WTC11 (cell line): ENCODE measurements around the gene FGFR3. TPM values are rescaled to one million over a fixed set of nuclear protein-coding genes. Genes with fewer than 3 reads are reported as not detected.

ENCODE experiments used
- ATAC-seq: fragments of 200-7000 bp; cut with Tn5 transposase; 2 replicates; pipeline ENCODE4 v1.10.0; 2021; ENCODE audit warnings: mild to moderate bottlenecking, moderate library complexity
- CTCF ChIA-PET: fragments of 300-600 bp; sonication (Branson Sonifier 250); formaldehyde crosslinking; loops from one replicate; lab custom pipeline; 2021; ENCODE audit warnings: antibody characterized with exemption; lab: Charles Lee
- POLR2A ChIA-PET: fragments of 350-600 bp; sonication (Branson Sonifier 250); formaldehyde crosslinking; loops from one replicate; lab custom pipeline; 2021; ENCODE audit warnings: antibody characterized with exemption; lab: Charles Lee
- DNase-seq: peaks from one replicate; pipeline ENCODE4 v3.0.0; 2021; ENCODE audit warnings: low spot score
- H3K27ac Mint-ChIP-seq: 2 replicates; pipeline ENCODE4 v1.8.0; 2021; ENCODE audit warnings: mixed read lengths
- H3K27me3 Mint-ChIP-seq: 2 replicates; pipeline ENCODE4 v1.8.0; 2021; ENCODE audit warnings: low read depth, mild to moderate bottlenecking, moderate library complexity, mixed read lengths
- H3K36me3 Mint-ChIP-seq: 2 replicates; pipeline ENCODE4 v1.8.0; 2021; ENCODE audit warnings: mixed read lengths
- H3K4me1 Mint-ChIP-seq: 2 replicates; pipeline ENCODE4 v1.8.0; 2022; ENCODE audit warnings: mixed read lengths
- H3K4me3 Mint-ChIP-seq: 2 replicates; pipeline ENCODE4 v1.8.0; 2021; ENCODE audit warnings: mild to moderate bottlenecking, moderate library complexity, mixed read lengths
- H3K9me3 Mint-ChIP-seq: 2 replicates; pipeline ENCODE4 v1.8.0; 2021; ENCODE audit warnings: mixed read lengths
- ATF1 ChIP-seq: sonication (generic); formaldehyde crosslinking; IDR thresholded peaks from 2 replicates; pipeline ENCODE4 v1.8.1; 2023; ENCODE audit warnings: mild to moderate bottlenecking, moderate library complexity, missing genetic modification reagents
- ATF2 ChIP-seq: sonication (generic); formaldehyde crosslinking; IDR thresholded peaks from 2 replicates; pipeline ENCODE4 v1.8.1; 2022; ENCODE audit warnings: low read depth, missing genetic modification reagents, borderline replicate concordance
- CTCF ChIP-seq: fragments of 200-600 bp; IDR thresholded peaks from 2 replicates; pipeline ENCODE4 v1.8.0; 2022; ENCODE audit warnings: antibody characterized with exemption
- ETV6 ChIP-seq: sonication (generic); formaldehyde crosslinking; IDR thresholded peaks from 2 replicates; pipeline ENCODE4 v1.8.1; 2022; ENCODE audit warnings: mild to moderate bottlenecking, missing genetic modification reagents
- FOXK1 ChIP-seq: sonication (generic); formaldehyde crosslinking; IDR thresholded peaks from 2 replicates; pipeline ENCODE4 v1.8.0; 2022; ENCODE audit warnings: mild to moderate bottlenecking, moderate library complexity, missing genetic modification reagents
- FOXP1 ChIP-seq: sonication (generic); formaldehyde crosslinking; IDR thresholded peaks from 2 replicates; pipeline ENCODE4 v1.8.0; 2022; ENCODE audit warnings: missing genetic modification reagents, mild to moderate bottlenecking, moderate library complexity, borderline replicate concordance
- FOXP4 ChIP-seq: sonication (generic); formaldehyde crosslinking; IDR thresholded peaks from 2 replicates; pipeline ENCODE4 v1.8.0; 2022; ENCODE audit warnings: mild to moderate bottlenecking, missing genetic modification reagents
- JAZF1 ChIP-seq: fragments of 250-450 bp; sonication (Bioruptor Pico); IDR thresholded peaks from 2 replicates; pipeline ENCODE4 v1.9.0; 2021; ENCODE audit warnings: moderate library complexity, mild to moderate bottlenecking, inconsistent platforms
- KAT7 ChIP-seq: sonication (generic); formaldehyde crosslinking; IDR thresholded peaks from 2 replicates; pipeline ENCODE4 v1.8.1; 2023; ENCODE audit warnings: missing genetic modification reagents, mild to moderate bottlenecking, borderline replicate concordance
- PRDM15 ChIP-seq: sonication (generic); formaldehyde crosslinking; IDR thresholded peaks from 2 replicates; pipeline ENCODE4 v1.8.0; 2022; ENCODE audit warnings: missing genetic modification reagents
- SMAD4 ChIP-seq: sonication (generic); formaldehyde crosslinking; IDR thresholded peaks from 2 replicates; pipeline ENCODE4 v1.8.0; 2022; ENCODE audit warnings: mild to moderate bottlenecking, missing genetic modification reagents
- SOX15 ChIP-seq: fragments of 250-450 bp; sonication (Bioruptor Pico); IDR thresholded peaks from 2 replicates; pipeline ENCODE4 v1.9.0; 2021; ENCODE audit warnings: mild to moderate bottlenecking
- USF2 ChIP-seq: sonication (generic); formaldehyde crosslinking; IDR thresholded peaks from 2 replicates; pipeline ENCODE4 v1.8.1; 2023; ENCODE audit warnings: mild to moderate bottlenecking, missing genetic modification reagents, moderate library complexity
- ZBTB43 ChIP-seq: sonication (generic); formaldehyde crosslinking; IDR thresholded peaks from 2 replicates; pipeline ENCODE4 v1.8.1; 2023; ENCODE audit warnings: mild to moderate bottlenecking, missing genetic modification reagents
- ZSCAN18 ChIP-seq: fragments of 250-450 bp; sonication (Bioruptor Pico); IDR thresholded peaks from 2 replicates; pipeline ENCODE4 v2.1.2; 2022; ENCODE audit warnings: mild to moderate bottlenecking, moderate library complexity
- total RNA-seq: library from RNA; stranded (reverse); gene quantifications from 3 replicates; pipeline ENCODE4 v1.2.3, GENCODE V29; 2021

Gene FGFR3
- total RNA-seq, 1 experiment from 2014 or later = 19.9 TPM

GRCh38 chr4:1807332-1807777, 14.3 kb downstream of the FGFR3 start:
- H3K4me3 Mint-ChIP-seq = no peak overlapping the region
- no peak for TF ChIP-seq ETV6
- TF ChIP-seq ATF1 (CRISPR knock-in tag) = no peak
- no peak for TF ChIP-seq FOXP1 (CRISPR knock-in tag)
- TF ChIP-seq KAT7 (CRISPR knock-in tag) = no peak
- TF ChIP-seq FOXK1 = no peak
- TF ChIP-seq SOX15 (CRISPR knock-in tag) = no peak
- no peak for TF ChIP-seq ATF2 (CRISPR knock-in tag)
- TF ChIP-seq CTCF = no peak
- no peak for TF ChIP-seq ZBTB43 (CRISPR knock-in tag)
- no peak for TF ChIP-seq USF2 (CRISPR knock-in tag)
- TF ChIP-seq SMAD4 = no peak
- no peak for TF ChIP-seq FOXP4
- no peak for TF ChIP-seq ZSCAN18 (CRISPR knock-in tag)
- TF ChIP-seq JAZF1 (CRISPR knock-in tag) = no peak
- TF ChIP-seq PRDM15 (CRISPR knock-in tag) = no peak
- TF ChIP-seq, all 79 proteins: peak for 0
- DNase-seq (no peak), ATAC-seq (no peak)
- Mint-ChIP-seq H3K36me3 (peaks cover under 1% of the 10 kb centered on the region; the same call in 1 of the 2 replicates), H3K4me1 (no peaks in the 10 kb centered on the region), H3K27me3 (no peaks in the 10 kb centered on the region), H3K27ac (no peak overlapping the region), H3K9me3 (no peaks in the 10 kb centered on the region)
- CTCF ChIA-PET = interaction anchor here (0.5 to 10.0 kb wide), 5 partner anchors 41 to 104 kb away, joined by 3 to 188 read pairs (median 30); no protein-coding TSS in a partner anchor
- POLR2A ChIA-PET = interaction anchor here (1.1 kb wide), 1 partner anchor 33 kb away, joined by 3 read pairs; no protein-coding TSS in a partner anchor
